Effector memory CD4-positive, alpha-beta T cell (primary cell): Measurements from ENCODE around the gene ITSN2.

Experiments used
- DNase-seq, 3 donors: peaks; one replicate each; pipeline ENCODE4 v3.0.0-alpha.2; 2020
- H3K27ac ChIP-seq: 2 replicates; pipeline ENCODE4 v1.7.0; 2013; ENCODE audit warnings: mild to moderate bottlenecking, low read length, moderate library complexity; ENCODE audit not compliant: insufficient read depth, poor library complexity, severe bottlenecking
- H3K27me3 ChIP-seq: replicated peaks from 2 replicates; pipeline ENCODE4 v1.7.0; 2013; ENCODE audit warnings: mild to moderate bottlenecking, low read length; ENCODE audit not compliant: insufficient read depth, control insufficient read depth, poor library complexity, severe bottlenecking
- H3K36me3 ChIP-seq: 2 replicates; pipeline ENCODE4 v1.7.0; 2013; ENCODE audit warnings: mild to moderate bottlenecking, low read length, moderate library complexity; ENCODE audit not compliant: control insufficient read depth, insufficient read depth
- H3K4me1 ChIP-seq: 2 replicates; pipeline ENCODE4 v1.7.0; 2013; ENCODE audit warnings: low read length, mild to moderate bottlenecking; ENCODE audit not compliant: control insufficient read depth, insufficient read depth, poor library complexity, severe bottlenecking
- H3K4me3 ChIP-seq: 2 replicates; pipeline ENCODE4 v1.7.0; 2013; ENCODE audit warnings: low read length, low read depth, mild to moderate bottlenecking; ENCODE audit not compliant: insufficient read depth, poor library complexity, severe bottlenecking
- H3K9me3 ChIP-seq: 2 replicates; pipeline ENCODE4 v1.7.0; 2013; ENCODE audit warnings: mild to moderate bottlenecking, low read length, moderate library complexity; ENCODE audit not compliant: control insufficient read depth

Gene ITSN2

GRCh38 chr2:24394998-24395397 is 34.7 kb upstream of the ITSN2 start:
- H3K4me3 ChIP-seq, result no peak overlapping the region
- H3K27ac ChIP-seq, result no peak overlapping the region
- no peaks in the 10 kb centered on the region for H3K9me3 ChIP-seq
- H3K4me1 ChIP-seq, result no peaks in the 10 kb centered on the region
- H3K36me3 ChIP-seq, result no peaks in the 10 kb centered on the region
- DNase-seq, result no peak
- no peaks in the 10 kb centered on the region for H3K27me3 ChIP-seq

GRCh38 chr2:24392542-24393059 is 32.3 kb upstream of the ITSN2 start:
- DNase-seq, result no peak
- Histone ChIP-seq H3K36me3 (no peaks in the 10 kb centered on the region), H3K9me3 (no peaks in the 10 kb centered on the region), H3K27me3 (no peaks in the 10 kb centered on the region), H3K4me3 (no peak overlapping the region), H3K4me1 (no peaks in the 10 kb centered on the region), H3K27ac (no peak overlapping the region)

- Histone ChIP-seq H3K4me1 (no peaks in the 10 kb centered on the region), H3K4me3 (no peak overlapping the region), H3K9me3 (no peaks in the 10 kb centered on the region), H3K27ac (no peak overlapping the region), H3K36me3 (no peaks in the 10 kb centered on the region), H3K27me3 (no peaks in the 10 kb centered on the region)
- no peak for DNase-seq
These were observed 25.0 kb upstream of the ITSN2 start for GRCh38 chr2:24385366-24385765.

GRCh38 chr2:24382363-24383073 is 22.2 kb upstream of the ITSN2 start:
- Histone ChIP-seq H3K4me1 (no peaks in the 10 kb centered on the region), H3K4me3 (no peak overlapping the region), H3K36me3 (no peaks in the 10 kb centered on the region), H3K9me3 (no peaks in the 10 kb centered on the region), H3K27me3 (no peaks in the 10 kb centered on the region), H3K27ac (no peak overlapping the region)
- DNase-seq, result peak; percentile 23 to 25 (median 24)

GRCh38 chr2:24380820-24381219 is 20.5 kb upstream of the ITSN2 start:
- H3K36me3 ChIP-seq, result no peaks in the 10 kb centered on the region
- H3K9me3 ChIP-seq, result no peaks in the 10 kb centered on the region
- H3K4me1 ChIP-seq, result no peaks in the 10 kb centered on the region
- H3K27ac ChIP-seq, result no peak overlapping the region
- H3K4me3 ChIP-seq, result no peak overlapping the region
- H3K27me3 ChIP-seq, result no peaks in the 10 kb centered on the region
- no peak for DNase-seq

GRCh38 chr2:24375349-24376087 is 15.2 kb upstream of the ITSN2 start:
- H3K9me3 ChIP-seq, result no peaks in the 10 kb centered on the region
- no peak overlapping the region for H3K4me3 ChIP-seq
- no peaks in the 10 kb centered on the region for H3K4me1 ChIP-seq
- H3K27ac ChIP-seq, result no peak overlapping the region
- no peaks in the 10 kb centered on the region for H3K36me3 ChIP-seq
- DNase-seq, result no peak
- H3K27me3 ChIP-seq, result no peaks in the 10 kb centered on the region

GRCh38 chr2:24374301-24374700 is 14.0 kb upstream of the ITSN2 start:
- no peaks in the 10 kb centered on the region for H3K4me1 ChIP-seq
- H3K36me3 ChIP-seq, result no peaks in the 10 kb centered on the region
- H3K4me3 ChIP-seq, result no peak overlapping the region
- H3K9me3 ChIP-seq, result no peaks in the 10 kb centered on the region
- H3K27ac ChIP-seq, result no peak overlapping the region
- H3K27me3 ChIP-seq, result no peaks in the 10 kb centered on the region
- no peak for DNase-seq

- DNase-seq, result no peak
- Histone ChIP-seq H3K36me3 (no peaks in the 10 kb centered on the region), H3K4me1 (no peaks in the 10 kb centered on the region), H3K4me3 (no peak overlapping the region), H3K27ac (no peak overlapping the region), H3K9me3 (no peaks in the 10 kb centered on the region), H3K27me3 (no peaks in the 10 kb centered on the region)
These were observed 11.7 kb upstream of the ITSN2 start for GRCh38 chr2:24372033-24372432.

GRCh38 chr2:24365826-24366225 is 5.5 kb upstream of the ITSN2 start:
- Histone ChIP-seq H3K36me3 (no peaks in the 10 kb centered on the region), H3K27ac (no peak overlapping the region), H3K4me3 (no peak overlapping the region), H3K27me3 (no peaks in the 10 kb centered on the region), H3K9me3 (no peaks in the 10 kb centered on the region), H3K4me1 (peaks cover 3% of the 10 kb centered on the region)
- no peak for DNase-seq

GRCh38 chr2:24365051-24365450 is 4.7 kb upstream of the ITSN2 start:
- Histone ChIP-seq H3K27ac (no peak overlapping the region), H3K4me3 (no peak overlapping the region), H3K27me3 (no peaks in the 10 kb centered on the region), H3K9me3 (no peaks in the 10 kb centered on the region), H3K4me1 (peaks cover 5% of the 10 kb centered on the region), H3K36me3 (peaks cover under 1% of the 10 kb centered on the region)
- DNase-seq, result no peak
